Measurements from ENCODE around the gene CADM3.

The CADM3 gene, protein sequence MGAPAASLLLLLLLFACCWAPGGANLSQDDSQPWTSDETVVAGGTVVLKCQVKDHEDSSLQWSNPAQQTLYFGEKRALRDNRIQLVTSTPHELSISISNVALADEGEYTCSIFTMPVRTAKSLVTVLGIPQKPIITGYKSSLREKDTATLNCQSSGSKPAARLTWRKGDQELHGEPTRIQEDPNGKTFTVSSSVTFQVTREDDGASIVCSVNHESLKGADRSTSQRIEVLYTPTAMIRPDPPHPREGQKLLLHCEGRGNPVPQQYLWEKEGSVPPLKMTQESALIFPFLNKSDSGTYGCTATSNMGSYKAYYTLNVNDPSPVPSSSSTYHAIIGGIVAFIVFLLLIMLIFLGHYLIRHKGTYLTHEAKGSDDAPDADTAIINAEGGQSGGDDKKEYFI

DNA sequence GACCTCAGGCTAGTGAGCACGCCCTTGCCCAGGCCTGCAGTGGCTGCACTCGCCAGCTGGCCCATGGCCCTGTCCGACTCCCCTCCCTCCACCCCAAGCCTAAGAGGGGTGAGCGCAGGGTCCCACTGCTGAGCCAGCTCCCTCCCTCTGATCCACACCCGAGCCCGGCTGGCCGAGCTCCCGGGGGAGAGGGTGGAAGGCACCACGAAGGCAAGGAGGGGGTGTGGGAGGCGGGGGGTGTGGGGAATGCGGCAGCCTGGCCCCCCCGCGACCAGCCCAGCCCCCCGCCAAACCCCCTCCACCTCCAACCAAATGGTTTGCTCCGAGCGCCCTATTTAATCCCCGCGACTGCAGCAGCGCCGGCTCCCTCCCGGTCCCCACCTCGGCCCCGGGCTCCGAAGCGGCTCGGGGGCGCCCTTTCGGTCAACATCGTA lies at the start of gene CADM3:
CADM3 (plus strand) TSS at position 362 of the 434 bp plus-strand sequence. CDS start 151 bp downstream, outside the sequence.
- DNase-seq: no peak

DNA sequence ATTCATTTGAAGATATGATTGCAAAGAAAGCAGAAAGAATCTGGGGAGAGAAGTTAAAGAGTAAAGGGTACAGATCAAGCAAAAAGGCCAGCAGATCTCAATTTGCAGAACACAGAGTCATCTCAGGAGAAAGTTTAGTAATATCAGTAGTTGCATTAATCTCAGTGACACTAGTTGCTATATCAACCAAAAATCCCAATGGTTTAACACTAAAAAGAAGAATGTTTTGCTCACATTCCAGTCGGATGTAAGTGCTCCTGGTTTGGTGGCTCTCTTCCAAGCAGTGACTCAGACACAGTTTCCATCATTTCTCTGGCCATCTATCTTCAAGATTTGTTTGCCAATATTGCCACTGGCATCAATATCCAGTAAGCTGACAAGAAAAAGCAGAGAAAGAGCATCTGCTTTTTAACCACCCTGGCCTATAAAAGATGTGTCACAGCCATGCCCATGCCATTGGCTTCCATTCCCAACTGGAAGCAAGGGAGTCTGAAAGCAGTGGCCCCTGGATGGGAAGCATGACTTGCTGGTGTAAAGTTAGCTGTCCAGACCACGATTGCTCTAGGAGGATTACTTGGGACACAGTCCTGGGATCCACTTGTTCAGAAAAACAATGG lies 49.3 kb upstream of the CADM3 start:
- no peak for DNase-seq

DNA sequence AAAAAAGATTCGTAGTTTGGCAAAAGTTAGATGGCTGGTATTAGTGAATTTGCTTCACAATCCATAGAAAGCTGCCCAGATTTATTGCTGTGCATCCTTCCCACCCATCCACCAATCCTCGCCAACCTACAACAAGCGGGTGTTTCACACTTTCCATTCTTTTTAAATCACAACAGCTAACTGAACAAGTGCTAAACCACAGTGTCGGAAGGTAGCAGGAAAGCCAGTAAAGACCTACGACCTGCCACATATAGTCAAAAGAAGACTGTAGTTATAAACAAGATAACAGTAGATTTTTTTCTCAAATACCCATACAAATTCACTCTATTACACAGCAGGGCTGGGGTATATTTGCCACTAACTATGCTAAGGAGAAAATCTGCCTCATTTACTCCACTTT lies 47.8 kb upstream of the CADM3 start:
- DNase-seq: no peak

DNA sequence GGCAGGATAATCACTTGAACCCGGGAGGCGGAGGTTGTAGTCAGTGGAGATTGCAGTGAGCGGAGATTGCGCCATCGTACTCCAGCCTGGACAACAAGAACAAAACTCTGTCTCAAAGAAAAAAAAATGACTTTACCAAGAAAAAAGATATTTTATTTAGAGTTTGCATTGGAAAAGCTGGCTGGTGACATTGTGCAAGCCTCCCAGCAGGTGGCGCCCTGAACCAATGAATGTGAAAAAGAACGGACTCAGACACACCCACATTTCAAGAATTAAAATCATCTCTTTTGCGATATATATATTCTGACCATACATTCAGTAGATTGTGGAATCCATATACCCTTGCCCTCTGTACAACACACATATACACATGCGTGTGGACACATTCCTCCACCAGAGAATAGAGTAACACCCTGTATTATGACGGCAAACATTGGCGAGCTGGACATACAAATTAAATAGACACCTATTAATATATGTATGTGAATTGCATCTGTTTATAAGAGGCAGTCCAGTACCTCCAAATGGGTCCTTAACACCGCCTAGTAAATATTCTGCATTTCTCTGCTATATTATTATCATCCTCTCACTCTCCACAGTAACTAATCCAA lies 39.0 kb upstream of the CADM3 start:
- DNase-seq: peak; percentile 55

DNA sequence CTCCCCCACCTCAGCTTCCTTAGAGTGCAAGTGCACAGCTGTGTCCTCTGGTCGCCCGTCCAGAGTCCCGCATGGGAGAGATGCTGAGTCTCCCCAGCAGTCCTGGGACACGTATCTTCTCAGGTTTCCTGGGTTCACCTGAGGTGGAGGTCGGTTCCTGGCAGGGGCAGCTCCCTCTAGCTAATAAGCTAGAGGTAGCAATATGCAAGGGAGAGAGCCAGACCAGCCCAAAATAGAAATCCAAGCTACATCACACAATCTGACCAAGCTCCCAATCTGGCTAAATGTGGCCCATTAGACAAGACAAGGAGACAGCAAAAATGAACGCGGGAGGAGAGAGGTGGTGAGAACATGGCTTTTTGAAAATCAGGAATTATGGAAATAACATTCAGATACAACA lies 30.9 kb upstream of the CADM3 start:
- no peak for DNase-seq

DNA sequence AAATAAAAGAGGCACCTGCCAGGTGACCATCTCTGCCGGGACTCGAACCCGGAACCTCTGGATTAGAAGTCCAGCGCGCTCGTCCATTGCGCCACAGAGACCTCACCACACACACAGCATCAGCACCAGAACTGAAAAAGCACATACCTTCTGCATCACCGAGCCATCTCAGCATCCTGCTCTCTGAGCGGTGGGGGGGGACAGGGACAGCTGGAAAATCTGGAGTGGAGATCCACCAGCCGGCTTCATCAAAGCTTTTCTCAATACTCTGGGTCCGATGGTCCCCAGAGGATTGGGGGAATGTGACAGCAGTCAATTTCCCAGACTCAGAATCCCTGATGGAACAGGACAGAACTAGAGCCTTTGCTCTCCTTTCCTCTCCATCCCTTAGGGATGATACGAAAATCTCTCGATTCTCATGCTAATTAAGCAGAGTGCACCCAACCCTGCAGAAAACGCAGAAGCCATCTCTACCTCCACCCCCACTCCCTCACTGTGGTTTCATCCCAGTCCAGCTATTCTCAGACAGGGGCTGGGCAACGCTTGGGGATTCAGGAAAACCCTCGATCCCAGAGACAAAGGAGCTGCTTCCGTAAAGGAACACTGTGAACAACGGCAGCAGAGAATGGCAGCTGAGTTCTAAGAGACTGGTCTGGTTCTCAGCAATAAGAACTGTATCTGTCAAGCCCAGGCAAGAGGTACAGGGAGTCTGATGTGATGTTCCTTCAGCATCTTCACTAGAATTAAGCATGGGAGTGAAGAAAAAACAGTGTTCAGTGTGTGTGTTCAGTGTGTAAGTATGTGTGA lies 29.6 kb upstream of the CADM3 start:
- no peak for DNase-seq

DNA sequence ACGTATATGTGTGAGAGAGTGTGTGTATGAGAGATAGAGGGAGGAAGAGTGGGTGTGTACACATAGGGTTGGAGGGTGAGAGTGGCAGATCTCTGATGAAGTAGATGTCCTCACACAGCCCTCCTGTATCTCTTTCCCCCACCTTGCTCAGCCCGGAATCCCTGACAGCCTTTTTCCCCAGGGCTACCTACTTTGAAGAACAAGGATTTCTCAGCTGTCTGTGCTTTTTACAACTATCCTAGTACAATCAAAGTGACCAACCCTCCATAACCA lies 29.1 kb upstream of the CADM3 start:
- DNase-seq: no peak

DNA sequence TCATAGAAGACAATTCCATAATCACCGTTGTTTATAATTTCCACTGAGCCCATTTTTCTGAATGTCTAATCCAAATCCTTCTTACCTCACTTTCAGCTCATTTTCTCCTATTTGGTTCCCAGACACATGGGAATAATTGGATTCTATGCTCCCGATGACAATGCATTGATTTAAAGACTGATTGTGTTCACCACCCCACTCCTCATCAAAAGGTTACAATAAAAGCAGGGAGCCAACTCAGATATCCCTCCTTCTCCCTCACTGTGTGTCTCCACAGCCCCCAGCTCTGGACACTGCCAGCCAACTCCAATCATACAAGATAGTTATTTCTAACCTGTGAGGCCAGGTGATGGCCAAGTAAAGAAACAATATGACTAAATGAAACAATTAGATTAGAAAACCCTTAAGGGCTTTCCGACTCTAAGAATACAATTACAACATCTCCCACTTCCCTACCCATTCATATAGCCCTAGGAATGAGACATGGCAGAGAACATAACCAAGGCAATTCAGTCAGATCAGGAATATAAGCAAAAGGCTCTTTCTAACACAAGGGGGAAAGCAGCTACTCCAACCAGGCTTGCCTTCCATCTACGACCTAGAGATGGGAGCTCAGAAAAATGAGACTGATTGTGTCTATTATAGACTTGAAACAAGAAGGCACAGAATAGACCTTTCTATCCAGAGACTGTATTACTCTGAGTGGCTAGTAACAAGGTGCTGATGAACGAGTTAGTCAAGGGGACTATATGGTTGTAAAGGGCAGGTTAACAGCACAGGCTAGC lies 28.5 kb upstream of the CADM3 start:
- DNase-seq: no peak

DNA sequence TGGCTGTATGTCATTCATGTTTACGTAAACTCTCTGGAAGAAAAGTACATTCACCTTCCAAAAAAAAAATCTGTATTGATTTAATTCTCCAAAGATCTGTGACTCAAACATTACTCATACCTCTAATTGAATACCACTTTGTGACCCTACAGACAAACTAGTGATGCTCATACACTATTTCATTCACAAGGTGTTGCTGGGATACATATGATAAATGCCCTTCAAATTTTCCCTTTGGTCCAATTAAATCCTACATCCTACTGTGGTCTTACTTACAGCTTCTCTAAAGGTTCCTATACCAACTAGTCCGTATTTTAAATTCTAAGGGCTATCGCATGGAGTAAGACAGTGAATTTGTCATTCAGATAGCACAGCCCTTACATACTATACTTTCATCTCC lies 26.8 kb upstream of the CADM3 start:
- DNase-seq: no peak

DNA sequence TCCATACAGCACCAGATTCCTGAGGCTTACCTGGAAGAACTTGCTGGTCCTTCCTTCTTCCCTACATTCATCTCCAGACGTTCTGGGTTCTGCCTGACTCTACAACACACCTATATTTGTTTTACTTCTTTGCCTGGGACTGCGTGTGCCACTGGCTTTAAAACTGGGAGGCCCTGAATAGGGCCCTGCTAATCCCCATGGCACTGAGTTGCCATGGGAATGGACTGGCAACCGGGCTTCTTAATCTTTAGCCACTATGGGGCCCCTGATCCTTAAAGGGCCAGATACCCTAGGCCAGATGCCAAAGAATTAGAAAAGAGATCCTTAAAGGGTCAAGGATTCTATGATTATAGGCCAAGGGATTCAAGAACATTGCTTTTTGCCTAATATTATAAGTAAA lies 24.4 kb upstream of the CADM3 start:
- DNase-seq: no peak

DNA sequence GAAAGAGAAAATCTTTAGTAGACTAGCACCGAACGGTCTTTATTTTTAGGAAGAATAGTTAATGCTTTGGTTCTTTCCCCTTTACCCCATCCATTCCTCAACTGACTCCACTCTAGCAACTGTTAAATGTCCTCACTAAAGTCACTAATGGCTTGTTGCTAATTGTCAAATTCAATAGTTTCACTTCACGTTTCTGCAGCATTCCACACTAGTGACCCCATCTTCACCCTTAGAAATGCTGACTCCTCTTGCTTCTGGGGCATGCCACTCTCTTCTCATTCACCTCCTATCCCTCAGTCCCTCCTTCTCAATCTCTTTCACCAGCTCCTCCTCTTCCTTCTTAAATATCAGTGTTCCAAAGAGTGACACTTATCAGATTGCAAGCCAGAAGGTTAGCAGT lies 19.4 kb upstream of the CADM3 start:
- no peak for DNase-seq

DNA sequence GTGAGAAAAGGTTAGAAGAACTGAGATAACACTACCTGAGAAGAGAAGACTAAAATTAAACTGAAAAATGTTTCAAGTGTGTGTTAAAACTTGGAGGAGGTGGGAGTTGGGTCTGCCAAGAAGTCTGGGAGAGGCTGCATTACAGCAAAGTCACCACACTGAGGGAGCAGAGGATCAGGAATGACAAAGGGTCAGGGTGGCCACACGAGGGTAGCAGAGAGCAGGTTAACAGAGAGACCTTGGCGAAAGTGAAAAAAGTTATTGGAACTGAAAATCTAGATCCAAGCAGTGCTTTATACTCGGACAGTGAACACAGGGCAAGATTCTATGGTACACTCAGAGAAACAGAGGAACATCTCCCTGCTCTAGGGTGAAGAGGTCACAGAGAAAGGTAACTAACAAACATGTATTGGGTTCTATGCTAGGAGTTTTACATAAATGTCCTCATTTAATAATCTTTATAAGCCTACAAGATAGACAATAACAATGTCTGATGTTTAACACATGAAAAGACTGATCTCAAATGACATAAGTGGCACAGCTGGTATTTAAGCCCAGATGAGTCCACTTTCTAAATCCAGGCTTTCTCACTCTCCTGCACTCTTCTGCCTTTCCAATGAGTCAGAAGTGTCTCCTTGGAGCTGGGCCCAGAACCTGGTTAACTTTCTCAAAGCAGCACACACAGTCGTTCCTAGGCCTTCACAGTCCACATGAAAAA lies 10.3 kb upstream of the CADM3 start:
- DNase-seq: peak; percentile 80

DNA sequence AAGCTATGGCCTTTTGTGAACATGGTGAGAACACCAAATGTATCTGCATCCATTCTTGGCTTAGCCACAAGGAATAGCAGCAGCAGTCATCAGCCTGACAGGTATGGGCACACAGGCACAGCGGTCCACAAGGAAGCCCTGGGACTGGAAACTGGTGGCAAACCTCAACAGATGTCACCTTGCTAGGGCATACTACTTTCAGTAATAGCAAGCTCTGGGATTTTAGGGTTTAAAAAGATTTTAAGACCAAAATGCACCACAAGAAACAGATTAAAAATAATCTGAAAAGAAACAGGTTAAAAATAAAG lies 9.7 kb upstream of the CADM3 start:
- DNase-seq: no peak

DNA sequence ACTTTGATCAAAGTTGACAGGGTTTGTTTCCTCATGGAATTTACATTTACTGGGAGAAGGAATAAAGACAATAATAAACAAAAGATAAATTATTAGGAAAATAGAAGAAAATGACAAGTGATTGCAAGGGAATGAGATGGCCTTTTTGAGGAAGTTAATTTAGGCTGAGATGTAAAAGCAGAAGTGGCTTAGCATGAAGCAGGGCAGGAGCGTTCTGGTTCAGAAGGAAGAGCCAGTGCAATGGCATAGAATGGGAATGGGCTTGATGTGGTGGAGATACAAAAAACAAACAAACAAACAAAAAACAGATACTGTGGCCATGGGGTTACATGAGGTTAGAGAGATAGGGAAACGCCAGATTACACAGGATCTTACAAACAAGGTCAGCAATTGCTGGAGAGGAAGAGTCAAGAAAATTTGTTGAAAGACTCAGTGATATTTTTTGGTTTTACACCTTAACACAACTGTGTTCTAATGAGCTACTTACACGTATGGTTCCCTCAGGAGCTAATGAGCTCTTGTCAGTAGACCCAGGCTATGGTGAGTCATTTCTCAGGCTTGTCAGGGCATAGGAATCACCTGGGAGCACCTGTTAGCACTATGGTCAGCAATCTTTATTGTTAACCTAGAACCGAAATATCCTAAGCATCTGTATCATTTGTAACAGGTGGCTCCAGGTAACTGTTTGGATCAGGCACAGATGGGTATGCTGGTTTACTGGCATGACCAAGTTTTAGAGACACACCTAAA lies 8.7 kb upstream of the CADM3 start:
- DNase-seq: no peak

DNA sequence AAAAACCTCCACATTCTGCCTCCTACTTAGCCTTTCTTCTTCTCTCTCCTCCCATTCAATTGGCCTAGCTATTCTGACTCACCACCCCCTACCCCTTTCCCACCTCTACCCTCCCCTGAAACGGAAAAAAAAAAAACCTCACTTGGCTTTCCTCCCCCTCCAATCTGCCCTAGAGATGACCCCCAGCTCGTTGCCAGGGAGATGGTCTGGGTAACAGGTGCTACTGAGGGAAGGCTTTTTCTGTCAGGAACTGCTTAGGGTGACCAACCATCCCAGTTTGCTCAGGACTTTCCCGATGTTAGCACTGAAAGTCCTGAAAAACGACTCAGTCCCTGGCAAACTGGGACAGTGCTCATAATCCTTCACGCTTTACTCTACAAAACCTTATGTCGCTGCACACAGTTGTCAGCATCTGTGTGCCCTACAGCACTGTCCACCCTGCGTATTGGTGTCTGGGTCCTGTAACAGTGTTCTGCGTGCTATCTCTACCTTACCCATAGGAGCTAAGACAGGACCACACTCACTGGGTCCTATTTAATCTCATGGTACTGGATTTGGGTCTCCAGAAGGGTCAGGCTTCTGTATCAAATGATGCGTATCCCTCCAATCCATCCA lies 7.7 kb upstream of the CADM3 start:
- DNase-seq: no peak

DNA sequence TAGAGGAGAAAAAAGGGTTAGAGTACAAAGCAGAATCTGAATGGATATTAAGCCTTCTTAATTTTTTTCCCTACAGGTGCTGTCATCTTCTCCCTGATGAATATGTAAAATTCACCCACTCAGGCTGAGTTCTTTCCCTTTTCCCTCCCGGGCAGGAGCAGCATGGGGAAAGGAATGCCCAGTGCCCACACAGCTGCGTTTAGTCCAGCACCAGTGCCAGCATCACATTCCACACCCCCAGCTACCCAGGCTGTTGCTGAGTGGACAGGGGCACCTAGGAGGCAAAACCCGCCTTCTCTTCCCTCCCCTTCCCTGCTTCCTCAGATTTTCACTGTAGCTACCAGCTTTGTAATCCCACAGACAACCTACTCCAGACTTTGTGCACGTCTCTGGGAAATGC lies 3.4 kb upstream of the CADM3 start:
- DNase-seq: no peak

DNA sequence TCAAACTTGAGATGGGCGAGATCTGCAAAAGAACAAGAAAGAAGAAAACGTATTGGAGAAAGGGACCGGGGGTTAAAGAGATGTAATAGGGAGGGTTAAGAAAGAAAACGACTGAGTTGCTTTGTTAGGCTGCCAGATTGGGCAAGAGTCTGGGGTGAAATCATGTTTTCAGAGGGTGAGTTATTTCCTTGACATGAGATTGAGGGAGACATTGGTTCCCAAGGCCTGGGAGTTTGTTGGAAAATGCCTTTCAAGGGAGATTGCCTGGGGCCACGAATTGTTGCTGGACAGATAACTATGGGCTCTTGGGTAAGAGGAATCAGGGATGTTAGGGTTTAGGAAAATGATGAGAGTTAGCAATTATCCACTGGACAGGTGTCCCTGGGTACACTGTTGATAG lies 776 bp upstream of the CADM3 start:
- DNase-seq: no peak

DNA sequence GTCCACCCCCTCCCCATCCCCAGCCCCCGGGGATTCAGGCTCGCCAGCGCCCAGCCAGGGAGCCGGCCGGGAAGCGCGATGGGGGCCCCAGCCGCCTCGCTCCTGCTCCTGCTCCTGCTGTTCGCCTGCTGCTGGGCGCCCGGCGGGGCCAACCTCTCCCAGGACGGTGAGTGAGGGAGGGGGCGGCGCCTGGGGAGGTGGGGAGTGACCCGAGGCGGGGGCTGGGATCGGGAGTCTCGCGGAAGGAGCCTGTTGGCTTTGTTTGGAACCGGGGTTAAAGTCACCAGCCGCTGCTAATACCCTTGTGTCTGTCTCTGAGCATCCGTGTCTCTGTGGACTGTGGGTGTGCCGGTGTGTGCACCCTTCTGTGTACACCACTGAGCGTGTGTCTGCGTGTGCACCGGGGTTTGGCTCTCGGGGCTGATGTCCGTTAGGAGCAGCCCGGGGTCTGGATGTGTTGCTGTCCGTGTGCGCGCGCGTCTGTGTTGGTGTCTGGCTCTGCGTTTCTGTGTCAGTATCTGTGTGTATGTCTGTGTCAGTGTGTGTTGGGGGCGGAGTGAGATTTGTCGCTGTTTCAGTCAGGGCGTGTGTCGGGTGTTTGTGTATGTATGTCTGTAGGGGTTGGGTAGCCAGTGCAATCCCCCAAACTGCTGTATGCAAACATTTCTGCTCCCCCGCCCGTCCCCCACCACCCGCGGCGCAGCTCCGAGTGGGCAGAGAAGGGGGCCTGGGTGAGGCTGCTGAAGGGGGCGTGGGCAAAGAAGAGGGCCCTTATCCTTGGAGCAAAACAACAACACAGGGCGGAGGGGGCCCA lies 480 bp downstream of the CADM3 start:
- DNase-seq: no peak

DNA sequence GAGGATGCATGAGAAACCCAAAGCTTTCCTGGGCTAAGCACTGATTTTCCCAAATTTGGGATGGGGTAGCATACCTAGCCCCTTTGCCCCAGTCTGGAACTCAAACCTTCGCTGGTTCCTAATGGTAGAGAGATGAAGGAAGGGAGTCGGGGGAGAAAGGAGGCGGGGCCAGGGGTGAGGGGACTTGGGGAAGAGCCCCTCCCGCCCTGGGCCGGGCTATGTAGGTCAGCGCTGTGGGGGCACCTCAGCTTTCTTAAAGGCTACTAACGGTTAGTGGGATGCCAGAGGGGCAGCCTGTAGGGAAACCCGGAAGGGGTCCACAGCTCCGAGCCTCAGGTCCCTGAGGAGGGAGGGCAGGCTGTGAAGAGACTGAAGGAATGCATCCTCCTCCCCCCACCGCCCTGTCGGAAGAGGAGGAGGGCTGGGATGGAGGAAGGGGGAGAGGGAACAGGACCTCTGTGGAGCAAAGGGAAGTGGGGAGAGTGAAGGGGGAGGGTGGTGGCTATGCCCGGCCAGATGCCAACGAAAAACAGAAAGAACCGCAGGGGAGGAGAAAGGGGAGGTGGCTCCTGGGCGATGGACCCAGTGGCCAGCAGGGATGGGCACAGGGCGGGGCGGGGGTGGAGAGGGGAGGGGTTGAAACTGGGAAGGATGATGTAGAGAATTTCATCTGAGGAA lies 1.3 kb downstream of the CADM3 start:
- DNase-seq: no peak

DNA sequence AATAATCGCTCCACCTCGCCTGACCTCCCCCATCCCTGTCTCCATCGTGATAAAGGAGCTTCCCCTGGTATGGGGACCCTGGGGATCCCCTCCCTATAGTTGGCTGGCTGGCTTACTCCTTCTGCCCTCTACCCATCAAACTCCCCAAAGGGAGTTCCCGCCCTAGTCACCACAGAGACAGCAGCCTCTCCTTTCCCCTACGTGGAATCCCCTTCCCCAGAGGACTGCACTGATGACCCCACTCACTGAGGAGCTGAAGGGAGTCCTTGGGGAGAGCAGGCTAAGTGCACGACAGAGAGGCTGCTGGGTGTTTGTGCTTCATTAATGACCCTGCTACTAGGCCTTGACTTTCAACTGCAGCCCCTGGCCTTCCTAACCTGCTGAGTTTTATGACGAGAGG lies 1.9 kb downstream of the CADM3 start:
- no peak for DNase-seq
